ENCODE results near the gene NPHS2.

DNA sequence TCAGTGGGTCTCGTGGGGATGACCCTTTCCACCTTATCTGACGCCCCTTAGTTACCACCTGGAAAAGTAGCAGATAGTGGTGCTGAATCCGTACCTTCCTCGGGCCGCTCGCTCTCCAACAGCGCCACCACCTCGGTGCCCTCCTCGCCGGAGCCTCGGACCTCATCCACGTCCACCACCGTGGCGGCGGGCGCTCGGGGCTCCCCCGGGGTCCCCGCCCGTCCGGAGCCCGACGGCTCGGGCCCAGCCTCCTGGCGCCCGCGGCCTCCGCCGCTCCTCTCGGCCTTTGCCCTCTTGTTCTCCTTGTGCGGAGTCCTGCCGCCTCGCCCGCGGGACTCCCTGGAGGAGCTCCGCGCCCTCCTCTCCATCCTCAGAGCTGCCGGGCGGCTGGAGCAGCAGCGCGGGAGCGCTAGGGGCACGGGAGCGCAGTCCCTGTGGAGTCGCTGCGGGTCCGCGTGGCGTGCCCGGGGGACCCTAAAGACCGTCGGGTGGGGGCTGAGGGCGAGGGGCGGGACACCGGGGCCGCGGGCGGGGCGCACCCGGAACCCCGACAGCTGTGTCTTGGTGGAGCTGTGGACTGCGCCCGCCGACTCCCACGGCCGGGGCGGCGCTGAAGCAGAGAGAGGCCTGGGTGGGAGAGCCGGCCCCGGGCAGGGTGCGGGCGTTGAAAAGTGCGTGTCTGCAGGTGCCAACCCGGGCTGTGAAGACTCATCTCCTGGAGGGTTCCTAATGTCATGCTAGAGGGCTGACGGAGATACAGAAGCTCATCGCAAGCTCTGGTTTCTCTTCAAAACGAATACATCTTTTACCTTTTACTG, at the start of gene NPHS2:
- TF ChIP-seq, protein P1, sequence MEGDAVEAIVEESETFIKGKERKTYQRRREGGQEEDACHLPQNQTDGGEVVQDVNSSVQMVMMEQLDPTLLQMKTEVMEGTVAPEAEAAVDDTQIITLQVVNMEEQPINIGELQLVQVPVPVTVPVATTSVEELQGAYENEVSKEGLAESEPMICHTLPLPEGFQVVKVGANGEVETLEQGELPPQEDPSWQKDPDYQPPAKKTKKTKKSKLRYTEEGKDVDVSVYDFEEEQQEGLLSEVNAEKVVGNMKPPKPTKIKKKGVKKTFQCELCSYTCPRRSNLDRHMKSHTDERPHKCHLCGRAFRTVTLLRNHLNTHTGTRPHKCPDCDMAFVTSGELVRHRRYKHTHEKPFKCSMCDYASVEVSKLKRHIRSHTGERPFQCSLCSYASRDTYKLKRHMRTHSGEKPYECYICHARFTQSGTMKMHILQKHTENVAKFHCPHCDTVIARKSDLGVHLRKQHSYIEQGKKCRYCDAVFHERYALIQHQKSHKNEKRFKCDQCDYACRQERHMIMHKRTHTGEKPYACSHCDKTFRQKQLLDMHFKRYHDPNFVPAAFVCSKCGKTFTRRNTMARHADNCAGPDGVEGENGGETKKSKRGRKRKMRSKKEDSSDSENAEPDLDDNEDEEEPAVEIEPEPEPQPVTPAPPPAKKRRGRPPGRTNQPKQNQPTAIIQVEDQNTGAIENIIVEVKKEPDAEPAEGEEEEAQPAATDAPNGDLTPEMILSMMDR (conservative IDR thresholded peaks at IDR 0.05; ENCODE audit: low read depth, low read length), result no peak
- TF ChIP-seq CHD1 (IDR thresholded peaks at IDR 0.05; ENCODE audit: low read depth, low read length), result no peak
- TF ChIP-seq RFX5 (IDR thresholded peaks at IDR 0.05; ENCODE audit: low read depth, low read length), result no peak
- no peak for TF ChIP-seq POLR2A (IDR thresholded peaks at IDR 0.05; ENCODE audit: low read depth, low read length)
- TF ChIP-seq MXI1 (IDR thresholded peaks at IDR 0.05; ENCODE audit: borderline replicate concordance, low read depth, low read length), result no peak

Measured in IMR-90 (cell line).